Stimulated activated CD4-positive, alpha-beta T cell treated with anti-CD3 and anti-CD28 coated beads, Interleukin-15, amount 100 ng/mL, for 48 hours (primary cell): ENCODE results near the gene ASB9.
A peak's percentile ranks its signal among the peaks of the same experiment; 100 is the strongest.
"Not testable (repeated sequence)": the region's sequence is repeated elsewhere in the genome, so short reads cannot be mapped to it uniquely, and the experiment has no call there.

Experiments used
- DNase-seq, 2 donors: peaks; one replicate each; pipeline ENCODE4 v3.0.0-alpha.2; 2020; ENCODE audit warnings: low read depth in 2 of 2

ASB9 gene

GRCh38 chrX:15242899-15243555 is 26.9 kb downstream of the ASB9 start:
- peak in 1 of 2 donors; percentile 25 for DNase-seq

GRCh38 chrX:15241301-15241700 is 28.6 kb downstream of the ASB9 start:
- DNase-seq: no peak

GRCh38 chrX:15240414-15240813 is 29.5 kb downstream of the ASB9 start:
- no peak for DNase-seq

GRCh38 chrX:15236146-15236545 is 33.7 kb downstream of the ASB9 start:
- no peak for DNase-seq

GRCh38 chrX:15235001-15235400 is 34.9 kb downstream of the ASB9 start:
- DNase-seq: no peak

GRCh38 chrX:15233416-15234015 is 36.4 kb downstream of the ASB9 start:
- DNase-seq: no peak

GRCh38 chrX:15224747-15225146 is 45.1 kb downstream of the ASB9 start:
- DNase-seq: no peak

- no peak for DNase-seq
These were observed 48.6 kb downstream of the ASB9 start for GRCh38 chrX:15221321-15221720.

GRCh38 chrX:15217161-15217560 is 52.7 kb downstream of the ASB9 start:
- DNase-seq: no peak

GRCh38 chrX:15216280-15216679 is 53.6 kb downstream of the ASB9 start:
- no peak for DNase-seq

- DNase-seq: no peak
These were observed 54.5 kb downstream of the ASB9 start for GRCh38 chrX:15215366-15215765.

- no peak for DNase-seq
These were observed 55.3 kb downstream of the ASB9 start for GRCh38 chrX:15214588-15214987.

- DNase-seq: no peak
These were observed 60.8 kb downstream of the ASB9 start for GRCh38 chrX:15209096-15209495.

GRCh38 chrX:15207994-15208393 is 61.9 kb downstream of the ASB9 start:
- no peak for DNase-seq

- DNase-seq: no peak
These were observed 62.5 kb downstream of the ASB9 start for GRCh38 chrX:15207384-15207783.

GRCh38 chrX:15206306-15206705 is 63.6 kb downstream of the ASB9 start:
- no peak for DNase-seq

- DNase-seq: no peak
These were observed 65.6 kb downstream of the ASB9 start for GRCh38 chrX:15204130-15204751.

- DNase-seq: no peak
These were observed 66.2 kb downstream of the ASB9 start for GRCh38 chrX:15203694-15204093.

GRCh38 chrX:15202454-15203177 is 67.3 kb downstream of the ASB9 start:
- no peak for DNase-seq

GRCh38 chrX:15200871-15201270 is 69.0 kb downstream of the ASB9 start:
- no peak for DNase-seq

GRCh38 chrX:15198608-15199202 is 71.2 kb downstream of the ASB9 start:
- not testable (repeated sequence) for DNase-seq

- DNase-seq: no peak
These were observed 75.7 kb downstream of the ASB9 start for GRCh38 chrX:15194146-15194545.
